GM23338 (cell line): Measurements from ENCODE around the gene ATXN1L. TPM values are rescaled to one million over a fixed set of nuclear protein-coding genes. Genes with fewer than 3 reads are reported as not detected.

Source experiments
- ATAC-seq: fragments of 200-7000 bp; cut with Tn5 transposase; 3 replicates; pipeline ENCODE4 v1.9.1; 2020
- DNase-seq: peaks from one replicate; pipeline ENCODE4 v3.0.0-alpha.2; 2015; ENCODE audit warnings: low spot score
- H2AFZ ChIP-seq: fragments of 200-600 bp; sonication (generic); 2 replicates; pipeline ENCODE4 v1.8.0; 2016; ENCODE audit warnings: antibody characterized with exemption, mild to moderate bottlenecking, moderate library complexity
- H3F3A ChIP-seq: fragments of 200-600 bp; sonication (generic); replicated peaks from 2 replicates; pipeline ENCODE4 v1.8.0; 2017; ENCODE audit warnings: antibody characterized with exemption, mixed run types, low read depth
- H3K27ac ChIP-seq: fragments of 200-600 bp; sonication (generic); 2 replicates; pipeline ENCODE4 v1.6.1; 2016; ENCODE audit warnings: low read depth
- H3K27me3 ChIP-seq: fragments of 200-600 bp; sonication (generic); 2 replicates; pipeline ENCODE4 v1.8.0; 2016; ENCODE audit warnings: mild to moderate bottlenecking, mixed run types, moderate library complexity; ENCODE audit not compliant: insufficient read depth
- H3K36me3 ChIP-seq: fragments of 200-600 bp; sonication (generic); 2 replicates; pipeline ENCODE4 v1.8.0; 2016; ENCODE audit warnings: mild to moderate bottlenecking; ENCODE audit not compliant: insufficient read depth
- H3K4me1 ChIP-seq: fragments of 200-600 bp; sonication (generic); 2 replicates; pipeline ENCODE4 v1.8.0; 2016; ENCODE audit warnings: mild to moderate bottlenecking, moderate library complexity; ENCODE audit not compliant: insufficient read depth
- H3K4me2 ChIP-seq: fragments of 200-600 bp; sonication (generic); 2 replicates; pipeline ENCODE4 v1.7.1; 2017; ENCODE audit warnings: mixed run types
- H3K4me3 ChIP-seq: fragments of 200-600 bp; sonication (generic); 2 replicates; pipeline ENCODE4 v1.6.1; 2016; ENCODE audit warnings: mixed run types
- H3K79me2 ChIP-seq: fragments of 200-600 bp; sonication (generic); replicated peaks from 2 replicates; pipeline ENCODE4 v1.8.0; 2017; ENCODE audit warnings: mild to moderate bottlenecking; ENCODE audit not compliant: insufficient read depth
- H3K9me2 ChIP-seq: fragments of 200-600 bp; sonication (generic); 2 replicates; pipeline ENCODE4 v1.8.0; 2017; ENCODE audit not compliant: insufficient read depth
- H4K20me1 ChIP-seq: fragments of 200-600 bp; sonication (generic); replicated peaks from 2 replicates; pipeline ENCODE4 v1.8.0; 2017; ENCODE audit warnings: mild to moderate bottlenecking; ENCODE audit not compliant: insufficient read depth
- H3K27ac Mint-ChIP-seq: 2 replicates; pipeline ENCODE4 v1.8.0; 2020; ENCODE audit warnings: inconsistent platforms, mild to moderate bottlenecking, moderate library complexity, mixed read lengths
- H3K27me3 Mint-ChIP-seq: 3 replicates; pipeline ENCODE4 v1.8.0; 2022; ENCODE audit warnings: low read depth, mild to moderate bottlenecking, moderate library complexity, mixed read lengths, inconsistent platforms; ENCODE audit not compliant: insufficient read depth, poor library complexity
- H3K36me3 Mint-ChIP-seq: 3 replicates; pipeline ENCODE4 v1.8.0; 2021; ENCODE audit warnings: low read depth, mild to moderate bottlenecking, inconsistent platforms, moderate library complexity, mixed read lengths
- H3K4me1 Mint-ChIP-seq: 3 replicates; pipeline ENCODE4 v1.8.0; 2020; ENCODE audit warnings: mild to moderate bottlenecking, inconsistent platforms, mixed read lengths
- H3K4me3 Mint-ChIP-seq: 3 replicates; pipeline ENCODE4 v1.8.0; 2021; ENCODE audit warnings: moderate library complexity, mild to moderate bottlenecking, inconsistent platforms, mixed read lengths
- H3K9me3 Mint-ChIP-seq: 3 replicates; pipeline ENCODE4 v1.8.0; 2020; ENCODE audit warnings: moderate library complexity, mild to moderate bottlenecking, inconsistent platforms, mixed read lengths
- CREB1 ChIP-seq: fragments of 250-450 bp; sonication (Bioruptor Pico); IDR thresholded peaks from 2 replicates; pipeline ENCODE4 v1.5.0; 2020; ENCODE audit warnings: low read depth, mild to moderate bottlenecking, moderate library complexity
- EZH2 ChIP-seq: fragments of 200-600 bp; sonication (generic); IDR thresholded peaks from one replicate; pipeline ENCODE4 v1.8.0; 2017; ENCODE audit warnings: antibody characterized with exemption, mild to moderate bottlenecking, low read depth; ENCODE audit not compliant: unreplicated experiment
- EZH2phosphoT487 ChIP-seq: fragments of 200-600 bp; sonication (generic); IDR thresholded peaks from one replicate; pipeline ENCODE4 v1.8.1; 2018; ENCODE audit warnings: antibody characterized with exemption; ENCODE audit not compliant: unreplicated experiment
- REST ChIP-seq: IDR thresholded peaks from one replicate; pipeline ENCODE4 v1.6.1; 2018; ENCODE audit warnings: antibody characterized with exemption; ENCODE audit not compliant: unreplicated experiment
- STAT1 ChIP-seq: IDR thresholded peaks from one replicate; pipeline ENCODE4 v1.6.1; 2016; ENCODE audit warnings: antibody characterized with exemption; ENCODE audit not compliant: unreplicated experiment
- ZNF462 ChIP-seq: fragments of 250-450 bp; sonication (Bioruptor Pico); IDR thresholded peaks from 2 replicates; pipeline ENCODE4 v1.5.0; 2020; ENCODE audit warnings: mild to moderate bottlenecking, moderate library complexity
- polyA plus RNA-seq: library from polyadenylated mRNA; unstranded; fragments of >200 nt; fragmentation: Nextera tagmentation; extraction: Ambion mirVana; gene quantifications from 2 replicates; pipeline ENCODE4 v1.2.1, GENCODE V29; 2016
- total RNA-seq: library from RNA; depleted of rRNA; stranded (reverse); fragments of >200 nt; shearing (Covaris generic); gene quantifications from 2 replicates; pipeline ENCODE4 v1.2.3, GENCODE V29; 2014

ATXN1L gene
- total and polyA plus RNA-seq, 2 experiments from 2014 or later, result 8.5 to 22.1 TPM

DNA sequence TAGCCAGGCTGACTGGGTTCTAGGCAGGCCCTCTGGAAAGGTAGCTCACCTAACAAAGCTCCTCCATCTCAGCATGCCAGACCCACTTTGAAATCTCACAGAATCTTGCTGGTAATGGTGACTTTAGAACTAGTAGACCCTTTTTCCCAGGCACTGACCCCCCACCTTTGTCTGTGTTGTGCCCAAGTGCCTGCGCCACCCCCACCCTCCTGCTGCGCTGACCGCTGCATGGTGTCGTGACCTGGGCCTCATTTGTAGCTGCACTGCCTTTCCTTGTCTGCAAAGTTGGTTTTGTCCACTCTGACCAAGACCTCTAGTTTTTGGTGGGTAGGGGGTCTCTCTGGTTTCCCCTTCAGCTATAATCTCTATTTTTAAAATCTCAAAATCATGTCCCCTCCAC is 6.8 kb downstream of the ATXN1L start:
- Histone ChIP-seq H3F3A (no peaks in the 10 kb centered on the region; the same call in 1 of the 2 replicates), H3K27ac (no peak overlapping the region), H3K27me3 (no peaks in the 10 kb centered on the region), H4K20me1 (peaks cover 5% of the 10 kb centered on the region; the same call in 1 of the 2 replicates), H3K79me2 (peaks cover 10% of the 10 kb centered on the region), H3K36me3 (no peaks in the 10 kb centered on the region), H3K4me3 (no peak overlapping the region), H3K9me2 (no peaks in the 10 kb centered on the region), H3K4me1 (no peaks in the 10 kb centered on the region), H2AFZ (no peak overlapping the region), H3K4me2 (no peak overlapping the region)
- Mint-ChIP-seq H3K27ac (no peak overlapping the region), H3K27me3 (peaks cover 9% of the 10 kb centered on the region), H3K4me3 (no peak overlapping the region), H3K36me3 (peaks cover 39% of the 10 kb centered on the region), H3K9me3 (no peaks in the 10 kb centered on the region), H3K4me1 (peaks cover 2% of the 10 kb centered on the region; the same call in 2 of the 3 replicates)
- TF ChIP-seq REST (no peak), STAT1 (no peak), CREB1 (CRISPR knock-in tag) (no peak), EZH2phosphoT487 (no peak)
- no peak for ATAC-seq
- DNase-seq, result no peak

GRCh38 chr16:71853413-71853812 is 7.6 kb downstream of the ATXN1L start:
- peaks cover 5% of the 10 kb centered on the region; the same call in 1 of the 2 replicates for H4K20me1 ChIP-seq
- H3K27ac ChIP-seq, result no peak overlapping the region
- H3F3A ChIP-seq, result no peaks in the 10 kb centered on the region; the same call in 1 of the 2 replicates
- Mint-ChIP-seq H3K9me3 (no peaks in the 10 kb centered on the region), H3K36me3 (peaks cover 34% of the 10 kb centered on the region), H3K4me1 (peaks cover 2% of the 10 kb centered on the region; the same call in 2 of the 3 replicates), H3K27me3 (peaks cover 9% of the 10 kb centered on the region), H3K4me3 (no peak overlapping the region), H3K27ac (no peak overlapping the region)
- peaks cover 1% of the 10 kb centered on the region; the same call in 1 of the 2 replicates for H3K79me2 ChIP-seq
- H3K4me3 ChIP-seq, result no peak overlapping the region
- H3K4me1 ChIP-seq, result no peaks in the 10 kb centered on the region
- H3K27me3 ChIP-seq, result no peaks in the 10 kb centered on the region
- no peak for DNase-seq
- ATAC-seq, result no peak
- no peaks in the 10 kb centered on the region for H3K9me2 ChIP-seq
- H3K36me3 ChIP-seq, result no peaks in the 10 kb centered on the region
- H2AFZ ChIP-seq, result no peak overlapping the region
- H3K4me2 ChIP-seq, result no peak overlapping the region
- TF ChIP-seq ZNF462 (no peak), EZH2 (no peak), REST (no peak)
